Stimulated activated CD4-positive, alpha-beta T cell treated with anti-CD3 and anti-CD28 coated beads, Interleukin-15, amount 100 ng/mL, for 48 hours (primary cell): ENCODE measurements around the gene MROH2B.

Experiments
- DNase-seq, 2 donors: peaks; one replicate each; pipeline ENCODE4 v3.0.0-alpha.2; 2020; ENCODE audit warnings: low read depth in 2 of 2

Gene MROH2B

DNA sequence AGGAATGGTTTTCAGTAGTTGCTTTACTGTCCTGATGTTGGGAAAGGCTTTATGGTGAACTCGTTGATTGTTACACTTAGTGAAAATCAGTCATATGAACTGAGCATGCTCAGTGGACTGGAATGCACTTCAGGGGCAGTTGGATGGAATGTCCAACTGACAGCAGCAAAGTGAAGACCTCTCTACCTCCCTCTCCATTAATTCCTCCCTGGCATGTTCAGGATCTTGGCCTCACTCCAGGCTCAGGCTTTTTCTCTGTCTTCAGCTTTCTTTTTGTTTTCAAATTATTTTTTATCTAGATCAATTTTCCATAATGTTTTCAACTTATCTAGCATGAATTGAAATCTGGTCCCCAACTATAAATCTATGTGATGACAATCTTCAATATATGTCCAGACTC is at the start of gene MROH2B:
MROH2B (minus strand) TSS at position 101 of the 400 bp plus-strand sequence. CDS start 490 bp downstream, outside the sequence.
- DNase-seq = no peak

DNA sequence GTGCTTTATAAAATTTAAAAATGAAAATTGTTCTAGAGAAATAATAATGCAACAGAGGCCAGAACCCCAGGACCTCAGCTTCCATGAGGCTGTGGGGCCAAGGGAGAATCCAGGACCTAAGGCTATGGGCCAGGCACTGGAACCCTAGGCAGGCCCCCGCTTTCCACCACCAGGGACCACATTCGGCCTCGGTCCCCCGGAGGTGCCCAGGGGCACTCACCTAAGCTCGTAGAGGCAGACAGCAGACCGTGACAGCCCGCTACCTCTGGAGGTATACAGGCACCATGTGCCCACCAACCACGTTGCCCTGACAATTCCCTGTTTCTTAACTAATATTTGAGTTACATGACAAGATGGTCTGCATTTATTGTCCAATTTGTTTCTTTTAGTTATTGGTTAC is 49.5 kb upstream of the MROH2B start:
- no peak for DNase-seq

DNA sequence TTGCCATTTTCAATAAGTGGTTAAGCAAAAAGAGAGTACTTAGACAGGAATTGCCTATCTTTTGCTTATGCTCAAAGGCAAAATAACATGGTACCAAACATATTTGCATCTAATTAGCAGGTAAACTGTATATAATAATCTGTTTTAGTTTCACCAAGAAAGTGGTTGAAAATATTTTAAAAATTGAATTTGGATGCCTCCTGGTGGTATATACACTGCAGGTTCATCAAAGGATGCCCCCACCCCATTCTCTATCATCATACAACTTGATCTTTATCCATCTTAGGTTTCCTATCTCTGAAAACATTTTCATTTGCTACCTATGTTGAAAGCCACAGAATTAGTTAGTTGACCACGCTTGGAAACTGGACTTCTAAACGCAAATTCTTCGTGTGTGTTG is 47.0 kb upstream of the MROH2B start:
- no peak for DNase-seq

DNA sequence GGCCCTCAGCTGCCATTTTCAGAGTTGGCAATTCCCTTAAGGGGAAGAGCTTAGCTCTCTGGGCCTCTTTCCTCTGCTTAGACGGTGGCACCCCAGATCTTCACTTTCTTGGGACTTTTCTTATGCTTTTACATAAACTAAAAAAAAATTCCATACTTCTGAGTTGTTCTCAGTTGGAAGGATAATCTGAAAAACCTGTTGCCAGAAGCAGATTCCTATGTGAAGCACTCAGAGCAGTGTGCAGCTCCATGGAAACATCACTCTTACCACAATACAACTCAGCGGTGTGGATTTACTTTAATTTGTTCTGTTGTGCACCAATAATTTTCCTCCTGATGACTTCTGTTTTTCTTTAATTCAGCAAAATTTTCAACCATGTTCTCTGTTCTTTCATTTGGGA is 44.1 kb upstream of the MROH2B start:
- DNase-seq = no peak

DNA sequence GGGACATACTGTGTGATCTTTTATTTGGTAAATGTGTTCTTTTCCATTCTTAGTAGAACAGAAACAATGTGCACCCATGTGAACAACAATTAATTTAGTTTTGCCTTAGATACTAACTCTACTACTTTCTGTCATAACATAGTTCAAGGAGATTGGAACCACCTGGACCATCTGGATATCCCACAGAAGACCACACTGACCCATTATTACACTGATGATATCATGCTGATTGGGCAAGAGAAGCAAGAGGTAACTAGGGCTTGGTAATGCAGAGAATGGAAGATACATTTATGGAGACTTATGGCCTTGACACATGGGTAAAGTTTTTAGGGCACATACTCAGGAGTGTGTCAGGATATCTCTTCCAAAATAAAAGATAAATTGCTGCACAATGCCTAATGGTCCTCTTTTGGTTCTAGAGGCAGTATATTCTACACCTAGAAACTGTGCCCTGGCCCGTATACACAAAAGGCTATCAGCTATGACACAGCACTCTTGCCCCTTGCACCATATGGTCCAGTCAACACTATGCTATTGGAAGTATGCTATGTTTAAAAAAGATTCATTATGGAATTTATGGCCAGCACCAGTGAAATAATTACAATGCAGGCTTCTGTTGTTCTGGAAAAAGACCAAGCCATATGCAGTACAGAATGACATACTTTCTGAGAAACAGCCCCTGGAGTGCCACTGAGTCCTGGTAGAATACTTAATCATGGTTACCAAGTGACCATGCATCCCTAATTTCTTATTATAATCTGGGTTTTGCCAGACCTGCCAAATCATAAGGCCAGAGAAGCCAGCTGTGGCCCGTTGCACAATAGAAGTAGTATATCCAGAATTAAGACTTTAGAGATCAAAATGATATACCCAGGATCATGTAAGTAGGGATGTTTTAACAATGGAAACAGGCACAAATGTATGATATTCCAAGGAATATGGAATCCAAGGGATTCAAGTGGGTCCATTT is 41.6 kb upstream of the MROH2B start:
- no peak for DNase-seq

DNA sequence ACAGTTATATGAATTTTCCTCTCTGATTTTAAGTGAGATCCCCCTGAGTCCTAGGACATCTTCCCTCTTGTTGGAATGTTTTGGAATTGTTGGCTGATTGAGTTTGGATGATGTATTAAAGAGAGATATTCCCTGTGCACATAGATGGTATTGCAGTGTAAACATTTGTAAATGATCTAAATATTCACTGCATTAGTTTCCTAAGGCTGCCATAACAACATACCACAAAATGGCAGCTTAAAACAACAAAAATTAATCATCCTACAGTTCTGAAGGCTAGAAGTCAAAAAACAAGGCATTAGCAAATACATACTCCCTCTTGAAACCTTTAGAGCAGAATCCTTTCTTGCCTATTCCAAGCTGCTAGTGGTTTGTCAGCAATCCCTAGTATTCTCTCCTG is 38.0 kb upstream of the MROH2B start:
- no peak for DNase-seq

DNA sequence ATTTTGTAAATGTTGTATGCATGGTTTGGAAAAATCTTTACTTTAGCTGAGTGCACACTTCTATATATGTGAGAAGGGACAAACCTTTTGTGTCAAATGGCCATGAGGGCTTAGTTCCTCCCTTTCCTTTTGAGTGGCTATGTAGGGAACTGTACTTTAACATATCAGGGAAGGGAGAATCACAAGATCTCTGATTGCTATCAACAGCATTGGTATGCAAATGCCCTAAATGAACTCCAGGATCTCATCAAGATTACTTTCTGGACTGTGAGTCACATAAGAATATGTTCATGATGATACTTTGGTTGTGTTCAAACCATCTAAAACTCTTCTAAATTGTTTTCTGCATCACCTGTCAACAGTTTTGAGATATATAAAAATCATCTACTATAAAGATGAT is 31.2 kb upstream of the MROH2B start:
- no peak for DNase-seq

DNA sequence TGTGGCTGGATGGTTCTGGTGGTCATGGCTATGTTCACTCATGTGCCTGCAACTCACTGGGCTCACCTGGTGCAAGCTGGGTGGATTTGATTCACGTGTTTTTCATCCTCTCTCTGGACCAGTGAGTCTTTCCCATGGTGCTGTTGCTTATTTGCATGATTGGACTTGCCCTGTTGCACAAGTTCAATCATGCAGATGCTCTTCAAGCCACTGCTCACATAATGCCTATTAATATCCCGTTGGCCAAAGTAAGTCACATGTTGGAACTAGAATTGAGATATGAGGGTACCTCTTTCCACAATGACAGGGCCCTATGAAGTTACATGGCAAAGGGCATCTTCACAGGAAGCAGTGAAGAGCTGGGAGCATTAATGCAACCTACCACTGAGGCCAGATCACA is 26.5 kb upstream of the MROH2B start:
- DNase-seq = no peak

DNA sequence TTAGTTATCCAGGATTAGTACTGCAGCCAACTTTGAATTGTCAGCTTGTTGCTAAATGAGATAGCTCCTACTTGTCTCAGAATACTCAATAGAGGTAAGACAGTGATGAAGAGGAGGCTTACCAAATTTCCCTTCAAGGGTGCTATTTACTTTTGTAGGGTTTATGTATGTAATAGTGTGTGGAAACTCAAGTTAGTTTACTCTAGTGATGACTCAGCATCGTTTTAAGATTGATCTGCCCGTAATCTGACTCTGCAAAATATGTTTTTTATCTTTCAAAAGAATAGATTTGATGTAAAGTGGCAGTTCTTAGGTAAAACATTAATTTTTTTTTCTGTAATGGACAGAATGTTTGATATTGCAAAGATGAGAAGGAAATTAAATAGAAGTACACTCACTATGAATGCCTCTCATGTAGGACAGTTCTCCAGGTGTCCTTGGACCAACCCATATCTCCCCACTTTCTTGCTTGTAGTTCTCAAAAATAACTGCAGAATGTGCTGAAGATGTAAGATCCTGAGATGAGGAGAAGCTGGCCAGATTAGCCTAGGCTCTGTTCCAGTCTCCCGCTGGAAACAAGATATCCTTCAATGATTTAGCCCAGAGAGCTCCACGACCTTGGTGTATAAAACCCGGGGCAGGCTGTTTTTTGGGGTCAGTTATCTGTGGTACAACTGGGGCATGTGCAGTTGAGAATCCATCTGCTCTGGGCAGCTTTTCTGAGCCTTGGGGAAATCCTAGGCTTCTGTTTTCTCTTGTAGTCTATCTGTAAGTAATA is 24.4 kb upstream of the MROH2B start:
- no peak for DNase-seq

DNA sequence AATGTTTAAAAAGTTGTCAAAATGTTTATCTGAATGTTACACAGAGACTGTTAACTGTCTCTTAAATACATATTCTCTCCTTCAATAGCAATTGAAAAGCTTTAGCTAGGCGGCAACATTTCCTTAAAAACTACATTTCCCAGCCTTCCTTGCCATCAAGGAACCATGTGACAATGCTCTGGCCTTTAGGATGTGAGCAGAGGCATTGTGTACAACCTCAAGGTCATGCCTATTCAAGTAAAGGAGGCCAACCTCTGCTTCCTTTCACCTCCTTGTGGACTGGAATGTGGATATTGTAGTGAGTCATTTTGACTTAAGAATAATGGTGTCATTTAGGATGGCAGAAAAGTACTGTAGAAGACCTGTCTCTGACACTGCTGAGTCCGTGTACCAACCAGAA is 23.7 kb upstream of the MROH2B start:
- DNase-seq = no peak

DNA sequence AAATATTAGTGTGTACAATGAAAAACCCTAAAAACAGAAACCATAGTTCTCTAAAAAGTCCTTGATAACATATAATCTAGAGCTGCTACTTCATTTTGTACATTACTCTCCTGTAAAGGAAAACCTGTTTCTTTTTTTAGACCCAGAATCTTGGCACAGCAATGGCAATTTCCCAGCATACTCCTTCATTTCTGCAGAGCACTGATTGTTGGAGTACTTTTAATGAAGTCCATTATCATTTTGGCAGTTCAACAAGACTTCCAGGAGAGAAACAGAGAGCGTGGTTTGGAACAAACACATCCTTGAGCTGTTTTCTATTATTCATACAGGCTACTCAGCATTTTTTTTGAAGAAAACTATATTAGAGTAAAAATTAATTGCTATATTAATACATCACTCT is 22.7 kb upstream of the MROH2B start:
- DNase-seq = no peak

DNA sequence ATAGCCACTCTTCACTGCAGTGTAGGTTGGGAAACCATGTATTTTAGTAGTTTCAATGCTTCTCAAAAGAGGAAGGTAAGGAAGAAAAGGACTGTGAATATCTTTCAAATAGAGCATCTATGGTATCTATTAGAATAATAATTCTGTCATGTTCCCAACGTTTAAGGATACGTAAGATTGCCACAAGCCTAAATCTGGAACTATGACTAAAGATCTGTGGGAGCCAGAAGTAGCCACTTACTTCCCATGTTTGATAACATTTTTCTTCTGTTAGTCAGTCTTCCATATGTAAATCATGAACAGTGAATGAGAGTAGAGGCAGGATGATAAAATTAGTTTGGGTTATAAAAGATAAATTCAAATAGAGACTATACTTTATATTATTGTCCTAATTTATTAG is 16.3 kb upstream of the MROH2B start:
- no peak for DNase-seq

DNA sequence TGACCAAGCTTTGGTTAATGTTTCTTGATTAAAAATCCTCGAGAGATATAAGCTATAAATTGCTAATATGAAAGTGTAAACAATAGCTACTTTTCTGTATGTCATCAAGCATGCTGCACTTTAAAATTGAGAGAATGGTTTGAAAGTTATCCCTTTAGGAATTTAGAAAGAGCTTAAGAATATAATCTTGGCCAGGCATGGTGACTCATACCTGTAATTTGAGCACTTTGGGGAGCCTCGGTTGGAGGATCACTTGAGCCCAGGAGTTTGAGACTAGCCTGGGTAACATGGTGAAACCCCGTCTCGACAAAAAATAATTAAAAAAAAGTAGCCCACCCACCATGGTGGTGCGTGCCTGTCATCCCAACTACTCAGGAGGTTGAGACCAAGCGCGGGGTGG is 12.2 kb upstream of the MROH2B start:
- no peak for DNase-seq

DNA sequence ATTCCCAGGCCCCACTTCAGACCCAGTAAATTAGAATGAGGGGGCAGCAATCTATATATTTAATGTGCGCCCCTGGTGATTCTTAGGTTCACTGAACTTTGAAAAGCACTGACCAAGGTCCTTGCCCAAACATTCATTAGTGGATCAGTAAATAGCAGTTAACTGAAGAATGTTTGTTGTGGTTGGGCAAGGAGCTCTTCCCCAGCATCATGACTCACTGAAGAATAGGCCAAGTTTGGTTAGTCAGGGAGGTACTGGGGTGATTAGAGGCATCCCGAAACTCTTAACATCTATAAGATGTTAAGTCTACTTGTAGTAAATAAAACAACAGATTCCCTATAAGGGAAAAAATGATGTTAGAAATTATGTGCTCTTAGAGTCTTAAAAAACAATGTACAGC is 833 bp upstream of the MROH2B start:
- DNase-seq = no peak

DNA sequence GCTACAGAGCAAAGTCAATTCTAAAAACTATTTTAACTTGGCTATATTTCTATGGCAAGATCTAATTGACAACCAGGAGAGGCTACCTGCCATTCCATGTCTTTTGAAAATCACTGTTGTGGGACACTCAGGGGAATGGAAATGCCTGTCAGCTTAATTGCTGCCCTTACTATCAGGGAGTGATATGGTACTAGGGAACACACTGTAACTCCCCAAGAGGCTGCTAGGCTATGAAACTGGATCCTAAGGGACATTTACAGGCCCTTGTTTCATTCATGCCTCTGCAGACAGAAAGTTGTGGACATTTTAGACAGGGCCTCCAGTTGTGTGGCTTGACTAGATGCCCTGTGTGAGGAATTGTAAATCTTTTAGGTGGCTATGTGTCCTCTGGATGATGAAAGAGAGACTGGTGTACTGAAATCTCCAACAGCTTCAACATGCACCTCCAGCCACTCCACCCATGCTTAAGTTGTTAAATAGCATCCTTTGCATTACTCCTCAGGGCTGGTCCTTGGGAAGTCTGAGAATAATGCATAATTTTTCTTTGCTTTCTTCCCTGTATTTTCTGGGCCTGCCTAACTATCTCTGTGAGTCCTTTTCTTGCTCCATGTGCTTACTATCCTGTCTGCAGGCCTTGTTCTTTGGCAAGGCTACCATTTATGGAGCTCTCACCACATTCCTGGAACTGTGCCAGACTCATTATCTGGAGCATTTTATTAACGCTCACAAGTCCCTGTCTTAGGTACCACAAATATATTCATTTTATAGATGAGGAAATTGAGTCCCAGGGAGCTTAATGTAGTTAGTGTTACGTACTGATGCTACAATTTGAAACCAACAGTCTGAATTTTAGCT is 3.2 kb downstream of the MROH2B start:
- no peak for DNase-seq

DNA sequence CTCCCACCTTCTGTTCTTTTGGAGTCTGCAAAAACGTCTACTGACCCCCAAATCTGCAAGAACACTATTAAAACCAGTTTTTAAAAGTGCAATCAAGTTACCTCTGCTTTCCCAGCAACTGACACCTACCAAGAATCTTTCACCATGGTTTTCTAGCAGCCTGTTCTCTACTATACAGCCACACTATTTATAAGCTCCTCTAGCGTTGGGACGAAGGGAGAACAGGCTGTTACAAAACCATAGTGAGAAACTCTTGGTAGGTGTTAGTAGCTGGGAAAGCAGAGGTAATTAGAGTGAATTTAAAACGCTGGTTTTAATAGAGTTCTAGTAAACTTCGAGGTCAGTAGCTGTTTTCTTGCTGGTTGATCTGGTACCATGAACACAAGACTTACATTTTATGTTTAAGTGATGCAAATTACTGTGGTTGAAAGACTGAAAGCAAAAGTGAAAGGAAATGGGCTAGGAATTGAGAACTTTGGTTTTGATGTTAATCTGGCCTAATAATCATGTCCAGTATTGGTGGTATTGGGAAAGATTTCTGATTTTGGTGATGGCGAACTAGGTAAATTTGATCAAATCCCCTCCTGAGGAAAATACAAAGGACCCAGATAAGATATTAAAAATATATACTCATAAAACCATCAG is 5.3 kb downstream of the MROH2B start:
- no peak for DNase-seq

DNA sequence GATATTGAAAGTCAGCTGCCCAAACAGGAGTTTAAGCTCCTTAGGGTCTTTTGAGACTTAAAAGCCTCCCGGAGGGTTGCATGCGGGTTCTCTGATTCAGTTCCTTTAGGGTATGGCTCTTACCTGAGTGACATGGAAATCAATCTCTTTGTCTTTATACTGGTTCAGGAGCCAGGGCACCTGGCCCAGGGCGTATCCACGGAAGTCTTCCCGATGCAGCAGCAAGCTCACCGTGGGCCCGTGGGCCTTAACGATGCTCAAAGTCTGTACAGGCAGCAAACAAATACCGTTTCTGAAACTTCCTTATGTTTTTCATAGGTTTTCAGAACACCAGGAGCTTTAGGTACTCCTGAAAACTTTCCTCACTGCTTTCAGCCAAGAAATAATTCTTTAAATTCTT is 13.2 kb downstream of the MROH2B start:
- DNase-seq = no peak

DNA sequence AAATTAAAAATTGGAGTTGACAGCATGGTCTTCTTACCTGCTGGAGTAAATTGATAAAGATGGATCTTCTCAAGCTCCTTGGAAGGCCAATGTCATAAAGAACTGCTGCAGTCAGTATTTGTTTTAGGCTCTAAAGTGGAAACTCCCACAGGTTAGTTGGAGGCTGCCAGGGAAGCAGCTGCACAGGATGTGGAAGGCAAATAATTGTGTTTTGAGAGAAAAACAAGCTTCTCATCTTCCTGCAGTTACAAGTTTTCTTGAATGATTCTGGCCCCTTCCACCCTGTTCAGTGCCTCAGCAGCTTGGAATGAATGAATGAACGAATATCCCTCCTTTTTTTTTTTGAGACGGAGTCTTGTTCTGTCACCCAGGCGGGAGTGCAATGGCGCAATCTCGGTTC is 13.9 kb downstream of the MROH2B start:
- no peak for DNase-seq

DNA sequence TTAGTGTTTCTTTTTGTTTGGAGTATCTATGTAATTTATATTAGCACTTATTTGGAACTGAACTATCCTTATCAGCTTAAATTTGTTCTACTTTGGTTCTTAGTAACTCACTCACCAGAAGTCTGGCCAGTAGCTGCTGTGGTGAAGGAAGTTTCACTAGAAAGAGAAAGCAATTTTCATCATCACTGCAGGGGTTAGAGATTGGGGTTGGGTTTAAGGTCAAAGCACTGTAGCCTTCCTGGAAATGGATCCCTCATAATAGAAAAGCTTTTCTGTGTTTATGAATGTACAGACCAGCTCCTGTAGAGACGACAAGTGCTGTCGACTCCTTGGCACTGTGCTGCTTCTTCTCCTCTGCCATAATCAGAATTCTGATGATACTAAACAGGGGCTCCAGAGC is 22.2 kb downstream of the MROH2B start:
- DNase-seq = no peak

DNA sequence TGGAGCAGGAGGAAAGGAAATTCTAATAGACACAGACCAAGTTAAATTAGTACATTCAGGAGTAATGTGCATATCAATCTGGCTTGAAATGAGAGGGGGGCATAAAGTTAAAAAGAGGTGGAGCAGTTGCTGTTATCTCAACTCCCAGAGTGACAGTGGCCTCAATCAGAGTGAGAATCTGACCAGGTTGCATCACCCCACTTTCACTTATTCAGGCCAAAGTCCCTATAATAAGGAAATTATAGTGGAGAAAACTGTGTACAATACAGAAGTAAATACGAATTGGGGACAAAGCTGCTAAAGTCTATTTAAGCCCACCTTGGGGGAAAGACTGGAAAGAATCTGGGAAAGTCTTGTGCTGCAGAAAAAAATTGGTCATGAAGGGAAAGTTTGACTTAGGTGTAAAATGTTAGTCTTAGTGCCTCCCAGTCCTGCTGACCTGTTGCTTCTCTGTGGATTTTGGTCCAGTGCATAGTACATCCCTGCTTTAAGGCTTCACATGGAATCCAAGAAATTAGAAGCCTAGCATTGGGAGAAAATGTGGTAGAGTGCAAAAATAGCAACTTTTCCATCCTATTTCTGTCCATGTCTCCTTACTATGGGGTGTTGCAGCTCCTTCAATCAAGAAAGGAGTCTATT is 27.9 kb downstream of the MROH2B start:
- no peak for DNase-seq

DNA sequence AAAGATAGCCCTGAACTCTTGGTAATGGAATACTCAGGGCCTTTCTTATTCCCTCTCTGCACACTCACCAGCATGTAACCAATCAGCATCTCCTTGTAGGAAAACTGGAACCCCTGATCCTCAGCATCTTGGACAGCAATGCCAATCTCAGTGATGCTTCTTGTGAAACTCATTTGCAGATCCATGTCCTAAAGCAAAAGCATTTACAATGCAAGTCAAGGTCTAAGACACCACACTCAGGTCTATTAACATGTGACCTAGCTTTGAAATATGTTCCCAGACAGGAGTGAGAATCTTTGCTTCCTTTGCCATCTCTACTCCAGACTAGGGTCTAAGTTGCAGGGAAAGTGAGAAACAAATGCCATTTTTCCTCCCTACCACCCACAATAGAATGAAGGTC is 38.2 kb downstream of the MROH2B start:
- no peak for DNase-seq
